GM18867 (cell line): ENCODE results near the gene ARF1.

Experiments
- ATAC-seq: cut with Tn5 transposase; IDR thresholded peaks from one replicate; pipeline ENCODE4 v1.9.1; 2021; ENCODE audit warnings: mild to moderate bottlenecking, moderate library complexity; ENCODE audit not compliant: unreplicated experiment

ARF1 gene

DNA sequence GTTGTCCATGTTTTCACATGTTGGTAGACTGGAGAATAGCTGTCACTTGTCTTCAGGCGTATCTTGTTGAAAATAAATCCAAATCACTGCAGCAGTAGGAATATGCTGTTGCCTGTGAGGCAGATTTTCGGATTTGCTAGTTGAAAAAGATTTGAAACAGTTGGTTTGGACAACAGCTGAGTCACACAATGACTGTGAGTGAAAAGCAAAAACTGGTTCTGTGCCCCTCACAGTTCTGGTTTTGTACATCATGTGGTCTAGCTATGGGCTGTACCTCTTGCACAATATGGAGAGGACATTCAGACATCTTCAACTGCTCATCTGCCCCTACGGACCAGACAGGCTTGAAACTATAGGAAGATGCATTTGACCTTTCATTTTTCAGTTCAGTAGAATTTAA is 1.8 kb downstream of the ARF1 start:
- ATAC-seq, result no peak

DNA sequence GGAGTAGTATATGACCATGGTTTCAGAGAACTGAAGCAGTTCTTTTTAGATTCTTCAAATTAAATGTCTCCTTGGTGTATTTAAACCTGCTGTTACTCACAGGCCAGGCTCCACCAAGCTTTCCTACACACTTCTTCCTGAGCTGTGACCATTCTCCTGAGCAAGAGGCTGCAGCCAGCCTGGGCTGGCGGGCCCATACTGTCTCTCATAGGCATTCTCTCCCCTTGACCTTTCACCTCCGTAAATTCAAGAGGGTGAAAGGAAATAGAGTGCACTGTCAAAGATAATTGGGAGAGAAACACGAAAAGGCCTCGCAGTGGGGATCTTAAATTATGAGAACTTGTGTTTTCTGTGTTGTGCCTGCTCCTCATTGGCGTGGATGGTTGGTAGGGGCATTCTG is 2.3 kb downstream of the ARF1 start:
- ATAC-seq, result no peak

DNA sequence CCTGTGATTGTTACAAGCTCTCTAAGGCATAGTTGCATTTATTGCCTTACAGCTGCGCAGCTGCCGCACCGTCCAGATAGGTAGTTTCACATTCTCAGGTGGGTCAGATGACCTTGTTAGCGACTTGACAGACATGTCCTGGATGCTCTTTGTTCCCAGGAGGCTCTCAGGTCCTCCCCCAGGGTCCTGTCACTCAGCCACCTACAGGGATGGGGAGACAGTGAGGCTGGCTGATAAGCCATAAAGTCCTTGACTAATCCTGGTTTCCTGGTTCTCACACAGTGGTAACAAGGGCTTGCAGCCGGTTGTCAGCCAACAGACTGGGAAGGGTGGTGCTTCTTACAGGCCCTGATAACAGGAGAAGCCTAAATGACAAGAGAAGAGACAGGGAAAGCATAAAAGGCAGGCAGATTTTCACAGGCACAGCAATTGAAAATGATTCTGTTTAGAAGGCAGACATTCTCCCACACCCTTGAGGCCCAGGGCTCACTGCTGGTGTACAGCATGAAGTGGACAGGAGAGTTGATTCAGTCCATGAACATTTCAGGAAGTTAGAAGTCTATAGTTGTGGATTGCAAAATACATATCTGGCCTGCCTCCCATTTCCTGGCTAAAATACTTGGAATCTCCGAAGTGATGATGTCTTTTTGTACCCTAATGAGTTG is 2.9 kb downstream of the ARF1 start:
- no peak for ATAC-seq

DNA sequence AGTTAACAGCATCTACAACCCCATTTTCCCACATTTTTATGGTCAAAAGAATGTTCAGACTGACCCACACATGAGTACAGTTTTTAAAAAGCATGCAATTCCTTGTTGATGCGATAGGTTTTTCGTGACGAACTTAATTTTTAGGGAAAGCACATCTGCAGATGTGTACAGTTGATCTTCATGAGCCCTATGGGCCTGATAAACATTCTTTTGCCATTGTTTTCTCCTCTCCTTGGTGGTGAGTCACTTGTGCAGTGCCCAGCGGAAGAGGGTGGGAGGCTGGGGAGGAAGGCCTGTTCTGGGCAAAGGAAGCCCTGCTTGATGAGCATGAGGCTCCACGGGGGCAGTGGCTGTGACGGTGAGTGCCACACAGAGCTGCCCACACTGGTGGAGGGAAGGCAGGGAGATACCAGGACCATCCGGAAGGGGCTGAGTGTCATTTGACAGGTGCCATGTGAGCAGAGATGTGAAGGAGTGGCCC is 5.3 kb downstream of the ARF1 start:
- no peak for ATAC-seq

DNA sequence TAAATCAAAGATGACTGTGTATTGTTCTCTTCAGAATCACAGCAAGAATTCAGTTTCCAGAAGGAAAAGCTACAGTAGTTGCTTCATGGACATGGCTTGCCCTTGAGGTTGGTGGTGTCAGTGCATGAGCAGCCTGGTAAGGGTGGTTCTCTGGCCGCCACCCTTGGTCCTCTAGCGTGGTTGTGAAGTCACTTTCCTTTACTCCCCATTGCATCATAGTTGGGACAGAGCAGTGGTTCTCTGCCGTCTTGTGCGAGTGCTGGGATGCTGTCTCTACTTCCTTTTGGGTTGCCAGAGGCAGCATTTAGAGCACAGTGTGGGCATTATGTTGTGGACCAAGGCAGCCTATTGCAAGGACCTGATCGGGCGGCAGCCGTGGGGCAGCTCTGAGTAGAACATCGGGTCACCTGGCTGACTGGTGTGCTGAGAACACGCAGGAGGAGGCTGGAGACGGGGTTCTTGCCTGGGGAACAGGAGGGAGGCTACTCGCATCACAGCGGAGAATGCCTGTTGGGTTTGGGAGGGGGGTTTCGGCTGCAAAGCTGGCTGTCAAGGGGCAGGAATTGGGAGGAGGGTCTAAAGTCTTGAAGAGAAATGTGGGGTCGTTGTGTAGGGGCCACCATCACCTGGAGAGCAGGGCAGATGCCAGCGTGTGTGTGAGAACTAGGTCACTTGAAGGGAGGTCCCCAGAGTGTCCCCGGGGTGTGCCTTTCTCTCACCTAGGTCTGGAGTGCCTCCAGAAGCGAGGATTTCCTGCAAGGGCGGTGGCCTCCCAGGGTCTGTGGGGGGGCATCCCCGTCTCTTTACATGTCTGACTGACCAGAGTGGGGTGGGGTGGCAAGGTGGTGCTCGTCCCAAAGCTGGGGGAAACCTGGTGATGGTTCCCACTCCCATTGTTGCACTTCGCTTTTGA is 6.3 kb downstream of the ARF1 start:
- ATAC-seq, result no peak

DNA sequence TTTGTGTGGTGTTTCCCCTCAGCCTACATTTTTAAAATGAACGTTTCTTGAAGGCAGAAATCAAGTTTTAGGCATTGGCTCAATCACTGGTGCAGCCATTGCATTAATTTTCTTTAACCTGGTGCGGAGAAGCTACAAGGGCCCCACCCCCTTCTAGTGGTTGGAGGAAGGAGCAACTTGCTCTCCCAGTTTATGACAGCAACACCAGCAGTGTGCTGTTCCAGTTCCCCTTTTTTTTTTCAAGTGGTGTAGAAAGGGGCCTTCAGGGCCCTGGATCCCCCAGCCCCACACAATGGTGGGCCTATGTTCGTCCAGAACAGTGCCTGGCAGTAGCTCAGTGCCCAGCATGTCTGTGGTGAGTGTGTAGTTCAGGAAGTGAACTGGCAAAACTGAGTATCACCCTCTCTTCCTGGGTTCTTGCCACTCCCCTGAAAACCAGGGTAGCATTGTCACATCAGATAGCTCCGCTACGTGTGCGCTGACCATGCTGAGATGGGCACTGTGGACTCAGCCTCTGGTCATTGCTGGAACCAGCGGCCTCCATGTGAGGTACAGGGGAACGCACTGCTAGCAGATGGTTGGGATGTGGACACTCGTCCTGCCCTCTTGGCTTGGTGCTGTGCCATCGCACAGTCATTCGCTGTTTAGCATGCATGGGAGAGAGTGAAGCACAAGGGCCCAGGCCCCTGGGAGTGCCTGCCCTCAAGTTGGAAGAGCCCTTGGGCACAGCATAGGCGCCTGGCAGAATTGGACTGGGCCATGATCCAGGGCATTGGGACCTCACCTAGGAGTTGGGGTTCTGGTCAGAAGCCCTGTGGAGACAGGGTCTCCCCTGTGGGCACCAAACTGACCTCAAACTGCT is 7.2 kb downstream of the ARF1 start:
- ATAC-seq, result no peak

DNA sequence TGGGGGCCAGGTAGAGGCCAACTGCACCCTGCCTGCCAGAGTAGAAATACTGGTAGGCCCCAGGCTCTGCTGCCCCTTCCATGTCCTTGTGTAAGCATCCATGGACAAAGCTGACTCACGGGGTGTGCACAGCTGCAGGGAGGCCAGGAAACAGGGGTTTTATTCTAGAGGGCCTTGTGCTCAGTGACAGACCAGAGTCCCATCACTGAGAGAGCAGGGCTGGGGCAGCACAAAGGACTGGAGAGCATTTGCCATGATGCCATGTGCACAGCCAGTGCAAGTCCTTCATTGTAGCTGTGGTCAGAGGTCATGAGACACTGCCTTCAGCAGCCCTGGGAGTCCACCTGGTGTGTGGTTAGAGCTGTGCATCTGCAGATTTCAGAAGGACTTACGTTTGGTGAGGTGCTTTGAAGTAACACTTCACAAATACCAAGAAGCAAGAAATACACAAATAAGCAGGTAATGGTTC is 8.1 kb downstream of the ARF1 start:
- no peak for ATAC-seq

DNA sequence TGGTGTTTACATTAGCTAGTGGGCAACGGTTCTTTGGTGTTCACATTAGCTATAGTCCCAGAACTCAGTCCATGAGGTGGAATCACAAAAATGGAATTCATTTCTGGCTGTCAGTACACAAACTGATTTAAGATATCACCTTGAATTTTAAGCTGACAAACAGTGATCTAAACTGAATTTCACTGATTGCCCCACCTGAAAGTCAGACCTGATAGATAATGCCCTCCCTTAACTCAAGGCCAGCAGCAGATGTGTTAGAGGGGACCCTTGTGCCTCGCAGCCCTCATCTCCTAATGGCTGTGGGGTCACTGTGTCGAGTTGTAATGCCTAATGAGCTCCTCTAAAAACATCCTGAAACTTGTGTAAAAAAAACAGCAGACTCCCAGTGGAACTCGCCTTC is 8.6 kb downstream of the ARF1 start:
- ATAC-seq, result no peak

DNA sequence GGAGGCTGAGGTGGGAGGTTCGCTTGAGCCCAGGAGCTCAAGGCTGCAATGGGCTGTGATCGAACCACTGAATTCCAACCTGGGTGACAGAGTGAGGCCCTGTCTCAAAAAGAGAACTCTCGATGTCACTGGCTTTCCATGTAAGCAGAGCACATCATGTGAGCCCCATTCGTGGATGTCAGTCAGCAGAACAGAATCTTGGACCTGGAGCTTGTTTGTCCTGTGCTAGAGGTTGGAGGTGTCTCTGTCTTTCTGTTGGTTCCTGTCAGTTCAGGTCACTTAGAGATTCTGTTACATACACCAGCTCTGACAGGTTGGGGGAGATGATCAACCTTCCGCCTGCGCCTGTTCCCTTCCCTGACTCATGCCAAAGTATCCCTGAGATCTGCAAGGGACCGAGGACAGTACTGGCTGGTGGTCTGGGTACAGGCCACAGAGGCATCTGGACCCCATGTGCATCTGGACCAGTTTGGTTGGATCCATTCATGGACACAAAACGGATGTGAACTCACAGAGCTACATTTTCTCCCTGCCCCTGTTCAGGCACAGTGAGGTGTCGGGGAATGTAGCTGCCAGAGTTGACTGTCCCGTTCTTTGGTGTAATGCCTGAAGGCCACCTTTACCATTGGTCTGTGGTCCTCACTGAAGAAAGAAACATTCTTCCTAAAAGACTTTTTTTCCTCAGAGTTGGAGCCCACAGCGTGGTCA is 10.0 kb downstream of the ARF1 start:
- ATAC-seq, result no peak

DNA sequence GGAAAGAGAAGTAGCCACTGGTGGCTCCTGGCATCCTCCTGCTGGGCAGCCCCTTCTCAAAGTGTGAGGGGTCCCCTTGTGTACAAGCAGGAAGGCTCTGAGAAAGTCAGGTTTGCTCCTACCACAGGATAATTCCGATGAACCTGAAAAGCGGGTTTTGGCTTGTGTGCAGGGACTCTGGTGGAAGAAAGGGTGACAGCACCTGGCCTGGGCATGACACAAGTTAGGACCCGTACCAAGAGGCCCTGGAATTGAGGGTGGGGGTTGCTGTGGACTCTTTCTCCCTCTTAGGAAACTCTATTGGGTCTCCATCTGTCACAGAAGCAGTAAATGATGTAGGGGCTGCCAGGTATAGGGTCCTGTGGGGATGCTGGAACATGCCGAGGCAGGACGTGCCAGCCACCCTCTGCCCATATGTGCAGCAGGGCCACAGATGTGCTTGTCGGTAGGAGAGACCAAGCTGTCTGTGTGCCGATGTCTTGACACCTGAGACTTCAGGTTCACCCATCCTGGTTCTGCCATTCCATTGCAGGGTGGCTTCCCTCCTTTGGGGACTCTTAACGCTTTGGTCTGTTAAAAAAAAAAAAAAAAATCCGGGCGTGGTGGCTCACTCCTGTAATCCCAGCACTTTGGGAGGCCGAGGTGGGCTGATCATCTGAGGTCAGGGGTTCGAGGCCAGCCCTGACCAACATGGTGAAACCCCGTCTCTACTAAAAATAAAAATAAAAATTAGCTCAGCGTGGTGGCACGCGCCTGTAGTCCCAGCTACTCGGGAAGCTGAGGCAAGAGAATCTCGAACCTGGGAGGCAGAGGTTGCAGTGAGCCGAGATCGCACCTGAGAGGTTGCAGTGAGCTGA is 10.8 kb downstream of the ARF1 start:
- ATAC-seq, result no peak

DNA sequence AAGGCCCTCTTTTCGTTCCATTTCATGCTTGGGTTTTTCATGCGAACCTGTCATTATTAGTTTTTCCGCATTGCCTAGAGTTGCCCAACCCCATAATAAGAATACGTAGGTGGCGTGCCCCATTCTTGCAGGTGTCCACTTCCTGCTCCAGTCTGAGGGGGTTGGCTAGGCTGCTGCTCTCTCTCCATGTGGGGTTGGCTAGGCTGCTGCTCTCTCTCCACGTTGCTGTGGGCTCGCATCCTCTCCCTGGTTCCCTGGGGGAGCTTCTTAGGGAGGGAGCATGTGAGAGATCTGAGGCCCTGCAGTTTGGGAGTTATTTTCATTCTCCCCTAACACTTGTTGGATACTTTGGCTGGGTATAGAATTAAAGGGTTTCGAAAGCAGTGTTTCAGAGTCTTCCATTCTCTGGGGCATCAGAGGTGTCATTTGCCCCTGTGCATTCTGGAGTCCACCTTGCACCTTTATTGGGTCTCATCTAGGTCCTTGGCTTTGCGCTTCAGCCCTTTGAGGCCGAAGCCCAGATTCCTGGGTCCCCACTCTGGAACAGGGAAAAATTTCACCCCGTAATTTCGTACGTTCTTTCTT is 12.0 kb downstream of the ARF1 start:
- ATAC-seq, result no peak

DNA sequence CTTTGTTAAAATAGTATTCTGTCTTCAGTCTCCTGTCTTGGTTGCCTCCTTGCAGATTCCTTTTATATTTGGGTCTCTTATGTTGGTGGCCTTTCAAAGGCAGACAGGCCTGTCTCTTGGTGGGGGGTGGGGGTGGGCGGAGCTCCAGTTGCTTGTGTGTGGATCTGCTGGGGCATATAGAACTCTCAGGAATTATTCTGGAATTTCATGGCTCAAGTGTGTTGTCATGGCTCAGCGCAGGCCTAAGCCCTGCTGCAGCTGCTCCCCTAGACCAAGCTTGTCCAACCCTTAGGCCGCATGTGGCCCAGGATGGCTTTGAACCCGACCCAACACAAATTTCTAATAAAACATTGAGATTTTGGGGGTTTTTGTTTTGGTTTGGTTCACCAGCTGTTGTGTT is 12.7 kb downstream of the ARF1 start:
- ATAC-seq, result no peak

DNA sequence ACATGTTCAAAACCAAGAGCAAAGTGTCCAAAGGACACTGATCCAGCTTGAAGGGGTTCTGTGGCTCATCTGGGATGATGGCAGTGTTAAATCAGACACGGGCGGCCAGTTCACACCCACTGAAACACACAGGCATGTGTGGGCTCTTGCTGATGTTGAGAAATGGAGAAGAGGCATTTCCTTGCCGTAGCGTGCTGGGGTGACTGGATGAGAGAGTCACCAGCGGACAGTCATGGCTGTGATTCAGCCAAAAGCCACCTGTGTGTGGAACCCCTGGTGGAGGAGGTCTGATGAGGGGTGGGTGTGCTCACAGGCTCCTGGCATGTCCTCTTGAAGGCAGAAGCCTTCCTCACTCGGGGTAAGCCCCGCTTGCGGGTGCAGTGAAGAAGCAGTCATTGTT is 13.4 kb downstream of the ARF1 start:
- ATAC-seq, result no peak

DNA sequence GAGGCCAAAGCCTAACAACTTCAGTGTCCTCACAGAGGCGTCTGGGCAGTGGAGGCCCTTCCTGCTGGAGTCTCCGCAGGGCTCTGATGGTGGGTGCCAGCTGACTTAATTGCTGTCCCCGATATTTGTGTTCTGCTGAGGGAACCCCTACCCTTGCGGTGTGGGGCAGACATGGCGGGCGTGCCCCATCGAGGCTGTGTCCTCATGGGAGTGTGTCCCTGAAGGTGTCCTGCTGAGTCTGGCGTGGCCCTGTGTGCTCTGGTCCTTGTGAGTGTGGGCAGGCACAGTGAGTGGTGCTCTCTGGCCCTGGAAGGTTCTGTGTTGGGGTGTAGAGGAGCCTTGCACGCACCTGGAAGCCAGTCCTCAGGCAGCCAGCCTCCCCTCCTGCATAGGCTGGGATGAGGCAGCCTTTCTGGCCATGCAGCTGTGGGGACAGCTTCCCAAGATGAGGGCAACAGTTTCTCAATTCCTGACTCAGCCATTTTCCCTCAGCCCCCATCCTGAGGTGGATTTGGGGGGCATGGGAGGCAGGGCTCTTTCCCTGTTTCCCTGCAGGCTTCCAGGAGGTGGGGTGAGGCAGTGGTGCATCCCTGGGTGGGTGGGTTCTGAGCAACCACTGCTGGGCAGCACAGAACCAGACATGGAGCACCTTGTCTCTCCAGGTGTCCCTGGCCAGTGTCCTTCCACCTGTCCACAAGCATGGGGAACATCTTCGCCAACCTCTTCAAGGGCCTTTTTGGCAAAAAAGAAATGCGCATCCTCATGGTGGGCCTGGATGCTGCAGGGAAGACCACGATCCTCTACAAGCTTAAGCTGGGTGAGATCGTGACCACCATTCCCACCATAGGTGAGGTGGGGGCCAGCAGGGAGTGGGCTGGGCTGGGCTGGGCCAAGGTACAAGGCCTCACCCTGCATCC is 14.2 kb downstream of the ARF1 start:
- no peak for ATAC-seq

DNA sequence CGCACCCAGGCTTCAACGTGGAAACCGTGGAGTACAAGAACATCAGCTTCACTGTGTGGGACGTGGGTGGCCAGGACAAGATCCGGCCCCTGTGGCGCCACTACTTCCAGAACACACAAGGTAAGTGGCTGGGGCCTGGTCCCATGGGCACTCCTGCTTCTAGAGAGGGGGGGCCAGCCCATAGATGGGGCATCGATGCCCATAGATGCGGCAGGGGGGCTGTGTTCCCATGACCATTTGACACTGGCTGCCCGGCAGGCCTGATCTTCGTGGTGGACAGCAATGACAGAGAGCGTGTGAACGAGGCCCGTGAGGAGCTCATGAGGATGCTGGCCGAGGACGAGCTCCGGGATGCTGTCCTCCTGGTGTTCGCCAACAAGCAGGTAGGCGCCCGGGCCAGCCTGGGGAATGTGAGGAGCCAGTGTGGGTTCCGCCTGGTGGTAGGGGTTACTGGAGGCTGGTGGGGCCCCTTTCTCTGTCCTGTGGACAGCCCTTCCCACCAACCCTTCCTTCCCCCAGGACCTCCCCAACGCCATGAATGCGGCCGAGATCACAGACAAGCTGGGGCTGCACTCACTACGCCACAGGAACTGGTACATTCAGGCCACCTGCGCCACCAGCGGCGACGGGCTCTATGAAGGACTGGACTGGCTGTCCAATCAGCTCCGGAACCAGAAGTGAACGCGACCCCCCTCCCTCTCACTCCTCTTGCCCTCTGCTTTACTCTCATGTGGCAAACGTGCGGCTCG is 15.0 kb downstream of the ARF1 start:
- ATAC-seq, result no peak

DNA sequence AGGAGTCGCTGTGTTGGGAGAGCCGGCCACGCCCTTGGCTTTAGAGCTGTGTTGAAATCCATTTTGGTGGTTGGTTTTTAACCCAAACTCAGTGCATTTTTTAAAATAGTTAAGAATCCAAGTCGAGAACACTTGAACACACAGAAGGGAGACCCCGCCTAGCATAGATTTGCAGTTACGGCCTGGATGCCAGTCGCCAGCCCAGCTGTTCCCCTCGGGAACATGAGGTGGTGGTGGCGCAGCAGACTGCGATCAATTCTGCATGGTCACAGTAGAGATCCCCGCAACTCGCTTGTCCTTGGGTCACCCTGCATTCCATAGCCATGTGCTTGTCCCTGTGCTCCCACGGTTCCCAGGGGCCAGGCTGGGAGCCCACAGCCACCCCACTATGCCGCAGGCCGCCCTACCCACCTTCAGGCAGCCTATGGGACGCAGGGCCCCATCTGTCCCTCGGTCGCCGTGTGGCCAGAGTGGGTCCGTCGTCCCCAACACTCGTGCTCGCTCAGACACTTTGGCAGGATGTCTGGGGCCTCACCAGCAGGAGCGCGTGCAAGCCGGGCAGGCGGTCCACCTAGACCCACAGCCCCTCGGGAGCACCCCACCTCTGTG is 15.9 kb downstream of the ARF1 start:
- no peak for ATAC-seq

DNA sequence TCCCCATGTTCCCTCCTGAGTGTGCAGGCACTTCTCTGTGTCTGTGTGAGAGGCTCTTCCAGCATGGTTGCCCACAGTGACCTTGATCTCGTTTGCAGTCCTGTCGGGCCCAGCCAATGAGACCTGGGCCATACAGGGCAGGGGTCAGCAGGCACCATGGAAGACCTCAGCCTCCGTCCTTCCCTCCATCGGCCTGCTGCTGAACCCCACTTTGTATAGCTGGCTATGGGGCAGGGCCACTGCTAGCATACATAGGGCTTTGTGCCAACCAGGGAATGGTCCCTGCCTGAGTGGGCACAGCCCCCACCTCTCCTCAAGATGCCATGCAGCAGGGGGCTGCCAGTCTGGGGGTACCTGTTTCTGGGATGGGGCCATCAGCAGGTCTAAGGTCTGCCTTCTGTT is 16.8 kb downstream of the ARF1 start:
- no peak for ATAC-seq
